ENCODE results near the gene PHC2. TPM values are rescaled to one million over a fixed set of nuclear protein-coding genes. Genes with fewer than 3 reads are reported as not detected.

Gene PHC2
- total RNA-seq, 3 donors from 2014 or later (not counting 1 experiment from before 2014, with no cell fraction given): 36.6 to 46.6 (median 39.5) TPM

GRCh38 chr1:33335020-33335419, 95.9 kb downstream of the PHC2 start:
- WGBS (ENCODE audit: insufficient coverage): 50% methylated on average over 4 of the region's 4 CpGs
- intact Hi-C loops (cut with micrococcal nuclease): no loop called here
- no peaks in the 10 kb centered on the region for H3K9me3 Mint-ChIP-seq
- no peak overlapping the region for H3K4me3 ChIP-seq (ENCODE audit: low read length)
- peaks cover 35% of the 10 kb centered on the region for H3K36me3 ChIP-seq (ENCODE audit: control insufficient read depth, insufficient read depth, low read length)
- no peak overlapping the region for H3K27ac ChIP-seq (ENCODE audit: low read length)
- peak overlapping the region in 1 of 2 donors; percentile 19 for H3K27ac Mint-ChIP-seq
- H3K27me3 Mint-ChIP-seq (ENCODE audit: low read depth in 2 of 2): no peaks in the 10 kb centered on the region
- no peaks in the 10 kb centered on the region for H3K4me1 ChIP-seq (ENCODE audit: control insufficient read depth, insufficient read depth, low read length)
- no peaks in the 10 kb centered on the region for H3K9me3 ChIP-seq (ENCODE audit: control insufficient read depth, insufficient read depth, low read length)
- DNase-seq: no peak
- H3K36me3 Mint-ChIP-seq: no peaks in the 10 kb centered on the region
- TF ChIP-seq CTCF (IDR thresholded peaks at IDR 0.05): no peak
- H3K27me3 ChIP-seq (ENCODE audit: control insufficient read depth, insufficient read depth, low read length): no peaks in the 10 kb centered on the region
- no peak overlapping the region for H3K4me3 Mint-ChIP-seq
- peaks cover 27 to 58% of the 10 kb centered on the region in 2 donors for H3K4me1 Mint-ChIP-seq
- peak in 1 of 3 donors; percentile 51 for ATAC-seq

GRCh38 chr1:33334081-33334552, 96.8 kb downstream of the PHC2 start:
- H3K9me3 ChIP-seq (ENCODE audit: control insufficient read depth, insufficient read depth, low read length): no peaks in the 10 kb centered on the region
- no peaks in the 10 kb centered on the region for H3K27me3 ChIP-seq (ENCODE audit: control insufficient read depth, insufficient read depth, low read length)
- H3K27ac ChIP-seq (ENCODE audit: low read length): no peak overlapping the region
- no peaks in the 10 kb centered on the region for H3K9me3 Mint-ChIP-seq
- peaks cover 44% of the 10 kb centered on the region for H3K36me3 ChIP-seq (ENCODE audit: control insufficient read depth, insufficient read depth, low read length)
- no peaks in the 10 kb centered on the region for H3K4me1 ChIP-seq (ENCODE audit: control insufficient read depth, insufficient read depth, low read length)
- H3K4me3 Mint-ChIP-seq: no peak overlapping the region
- ATAC-seq (no peak), DNase-seq (no peak)
- no peaks in the 10 kb centered on the region for H3K27me3 Mint-ChIP-seq (ENCODE audit: low read depth in 2 of 2)
- H3K4me3 ChIP-seq (ENCODE audit: low read length): no peak overlapping the region
- TF ChIP-seq CTCF (IDR thresholded peaks at IDR 0.05): no peak
- WGBS (ENCODE audit: insufficient coverage): 85% methylated on average over 17 of the region's 17 CpGs
- H3K36me3 Mint-ChIP-seq: peaks cover 7% of the 10 kb centered on the region
- intact Hi-C loops (cut with micrococcal nuclease): no loop called here
- H3K4me1 Mint-ChIP-seq: peaks cover 26 to 53% of the 10 kb centered on the region in 2 donors
- H3K27ac Mint-ChIP-seq: peak overlapping the region in 1 of 2 donors; percentile 52

GRCh38 chr1:33332881-33333280, 98.0 kb downstream of the PHC2 start:
- no peak overlapping the region for H3K4me3 Mint-ChIP-seq
- no peak for ATAC-seq
- no peak for DNase-seq
- WGBS (ENCODE audit: insufficient coverage): 89% methylated on average over 5 of the region's 5 CpGs
- peaks cover 19 to 40% of the 10 kb centered on the region in 2 donors for H3K4me1 Mint-ChIP-seq
- Histone ChIP-seq H3K27me3 (ENCODE audit: control insufficient read depth, insufficient read depth, low read length) (no peaks in the 10 kb centered on the region), H3K36me3 (ENCODE audit: control insufficient read depth, insufficient read depth, low read length) (peaks cover 57% of the 10 kb centered on the region), H3K27ac (ENCODE audit: low read length) (no peak overlapping the region), H3K9me3 (ENCODE audit: control insufficient read depth, insufficient read depth, low read length) (no peaks in the 10 kb centered on the region), H3K4me1 (ENCODE audit: control insufficient read depth, insufficient read depth, low read length) (no peaks in the 10 kb centered on the region), H3K4me3 (ENCODE audit: low read length) (no peak overlapping the region)
- intact Hi-C loops (cut with micrococcal nuclease): no loop called here
- H3K27ac Mint-ChIP-seq: no peak overlapping the region
- no peaks in the 10 kb centered on the region for H3K9me3 Mint-ChIP-seq
- no peak for TF ChIP-seq CTCF (IDR thresholded peaks at IDR 0.05)
- no peaks in the 10 kb centered on the region for H3K27me3 Mint-ChIP-seq (ENCODE audit: low read depth in 2 of 2)
- peaks cover 9% of the 10 kb centered on the region for H3K36me3 Mint-ChIP-seq

- Mint-ChIP-seq H3K9me3 (no peaks in the 10 kb centered on the region), H3K4me1 (peaks cover 18 to 35% of the 10 kb centered on the region in 2 donors), H3K36me3 (peaks cover 9% of the 10 kb centered on the region), H3K27me3 (ENCODE audit: low read depth in 2 of 2) (no peaks in the 10 kb centered on the region), H3K4me3 (no peak overlapping the region), H3K27ac (no peak overlapping the region)
- Histone ChIP-seq H3K9me3 (ENCODE audit: control insufficient read depth, insufficient read depth, low read length) (no peaks in the 10 kb centered on the region), H3K4me3 (ENCODE audit: low read length) (no peak overlapping the region), H3K27ac (ENCODE audit: low read length) (no peak overlapping the region), H3K36me3 (ENCODE audit: control insufficient read depth, insufficient read depth, low read length) (peaks cover 62% of the 10 kb centered on the region), H3K27me3 (ENCODE audit: control insufficient read depth, insufficient read depth, low read length) (no peaks in the 10 kb centered on the region), H3K4me1 (ENCODE audit: control insufficient read depth, insufficient read depth, low read length) (no peaks in the 10 kb centered on the region)
- ATAC-seq (no peak), DNase-seq (no peak)
- no peak for TF ChIP-seq CTCF (IDR thresholded peaks at IDR 0.05)
- WGBS (ENCODE audit: insufficient coverage): 93% methylated on average over 10 of the region's 10 CpGs
- intact Hi-C loops (cut with micrococcal nuclease): no loop called here
Observed at GRCh38 chr1:33332357-33332789, 98.5 kb downstream of the PHC2 start.

All from natural killer cell (primary cell).